IMR-90 (cell line): ENCODE measurements around the gene CABYR. TPM values are rescaled to one million over a fixed set of nuclear protein-coding genes. Genes with fewer than 3 reads are reported as not detected.

Source experiments
- ATAC-seq: fragments of 200-7000 bp; cut with Tn5 transposase; 2 replicates; pipeline ENCODE4 v1.9.1; 2020; ENCODE audit warnings: low read depth, mild to moderate bottlenecking, moderate library complexity
- BruUV-seq: library from RNA; stranded (reverse); fragments of 400-500 nt; replicated peaks from 2 replicates; lab custom pipeline; 2021; lab: Mats Ljungman, UMichigan
- CTCF ChIA-PET: fragments of 300-600 bp; formaldehyde crosslinking; extraction: SDS; loops from one replicate; lab custom pipeline; 2021; ENCODE audit warnings: antibody characterized with exemption; lab: Yijun Ruan, JAX
- POLR2A ChIA-PET: fragments of 300-600 bp; sonication (Branson Sonifier 250); formaldehyde crosslinking; loops from one replicate; lab custom pipeline; 2022; ENCODE audit warnings: antibody characterized with exemption; ENCODE audit not compliant: unreplicated experiment; lab: Charles Lee
- DNase-seq: peaks from one replicate; pipeline ENCODE4 v3.0.0; 2013
- H2AFZ ChIP-seq: replicated peaks from 2 replicates; pipeline ENCODE3; 2013; ENCODE audit warnings: low read length, mild to moderate bottlenecking; ENCODE audit not compliant: poor library complexity
- H2AK5ac ChIP-seq: 2 replicates; pipeline ENCODE4 v1.6.1; 2013; ENCODE audit warnings: low read depth, low read length, inconsistent platforms
- H2AK9ac ChIP-seq: replicated peaks from 2 replicates; pipeline ENCODE3; 2013; ENCODE audit warnings: mild to moderate bottlenecking, low read depth, low read length, moderate library complexity; ENCODE audit not compliant: poor library complexity
- H2BK120ac ChIP-seq: 2 replicates; pipeline ENCODE4 v1.6.1; 2013; ENCODE audit warnings: low read depth, low read length, inconsistent platforms
- H2BK15ac ChIP-seq: 3 replicates; pipeline ENCODE4 v1.6.1; 2013; ENCODE audit warnings: low read depth, low read length, inconsistent platforms
- H2BK20ac ChIP-seq: 2 replicates; pipeline ENCODE4 v1.6.1; 2013; ENCODE audit warnings: low read depth, mild to moderate bottlenecking, inconsistent platforms, low read length, moderate library complexity
- H2BK5ac ChIP-seq: 2 replicates; pipeline ENCODE4 v1.6.1; 2013; ENCODE audit warnings: mild to moderate bottlenecking, low read depth, low read length, inconsistent platforms; ENCODE audit not compliant: poor library complexity, severe bottlenecking
- H3K14ac ChIP-seq: replicated peaks from 2 replicates; pipeline ENCODE4 v1.6.1; 2013; ENCODE audit warnings: low read depth, low read length, inconsistent platforms
- H3K18ac ChIP-seq: 2 replicates; pipeline ENCODE4 v1.6.1; 2013; ENCODE audit warnings: low read depth, low read length, control low read depth
- H3K23ac ChIP-seq: 2 replicates; pipeline ENCODE4 v1.6.1; 2013; ENCODE audit warnings: low read depth, low read length, inconsistent platforms
- H3K27ac ChIP-seq: 2 replicates; pipeline ENCODE4 v1.5.1; 2013; ENCODE audit warnings: mild to moderate bottlenecking, control low read depth, low read length; ENCODE audit not compliant: insufficient read depth
- H3K27me3 ChIP-seq: 2 replicates; pipeline ENCODE4 v1.6.1; 2013; ENCODE audit warnings: low read length; ENCODE audit not compliant: control insufficient read depth, insufficient read depth
- H3K36me3 ChIP-seq: 2 replicates; pipeline ENCODE4 v1.6.1; 2013; ENCODE audit warnings: low read length, mixed read lengths; ENCODE audit not compliant: control insufficient read depth, insufficient read depth
- H3K4ac ChIP-seq: 2 replicates; pipeline ENCODE4 v1.6.1; 2013; ENCODE audit warnings: low read depth, low read length, inconsistent platforms
- H3K4me1 ChIP-seq: 2 replicates; pipeline ENCODE4 v1.6.1; 2013; ENCODE audit warnings: low read length, mixed read lengths; ENCODE audit not compliant: control insufficient read depth, insufficient read depth
- H3K4me2 ChIP-seq: 2 replicates; pipeline ENCODE4 v1.6.1; 2013; ENCODE audit warnings: low read depth, mild to moderate bottlenecking, control low read depth, low read length, moderate library complexity
- H3K4me3 ChIP-seq: 2 replicates; pipeline ENCODE4 v1.5.1; 2013; ENCODE audit warnings: low read depth, mild to moderate bottlenecking, control low read depth, low read length, moderate library complexity; ENCODE audit not compliant: insufficient read depth
- H3K56ac ChIP-seq: 2 replicates; pipeline ENCODE4 v1.6.1; 2013; ENCODE audit warnings: low read length, inconsistent platforms; ENCODE audit not compliant: insufficient read depth; ENCODE audit errors: extremely low read depth
- H3K79me1 ChIP-seq, 2 experiments: 2 replicates each; pipeline ENCODE4 v1.6.1; 2013; ENCODE audit warnings: low read length in 2 of 2, inconsistent platforms in 1 of 2, low read depth in 1 of 2
- H3K9ac ChIP-seq: 2 replicates; pipeline ENCODE4 v1.6.1; 2013; ENCODE audit warnings: low read depth, low read length, control low read depth
- H3K9me1 ChIP-seq: 2 replicates; pipeline ENCODE4 v1.6.1; 2013; ENCODE audit warnings: low read length, inconsistent platforms; ENCODE audit not compliant: insufficient read depth
- H3K9me3 ChIP-seq: 2 replicates; pipeline ENCODE4 v1.6.1; 2013; ENCODE audit warnings: low read length; ENCODE audit not compliant: control insufficient read depth, insufficient read depth
- H4K20me1 ChIP-seq: 2 replicates; pipeline ENCODE4 v1.6.1; 2013; ENCODE audit warnings: low read length, inconsistent platforms; ENCODE audit not compliant: insufficient read depth
- H4K5ac ChIP-seq: 2 replicates; pipeline ENCODE4 v1.6.1; 2013; ENCODE audit warnings: mild to moderate bottlenecking, low read depth, low read length, control low read depth
- H4K8ac ChIP-seq, 2 experiments: 2 replicates each; pipeline ENCODE4 v1.6.1; 2013; ENCODE audit warnings: low read depth in 2 of 2, low read length in 2 of 2, control low read depth in 1 of 2, inconsistent platforms in 1 of 2
- H4K91ac ChIP-seq: 2 replicates; pipeline ENCODE4 v1.6.1; 2013; ENCODE audit warnings: low read depth, low read length, inconsistent platforms; ENCODE audit not compliant: insufficient read depth
- CEBPB ChIP-seq: IDR thresholded peaks from 2 replicates; pipeline ENCODE4 v1.6.1; 2012; ENCODE audit warnings: low read depth, low read length, improper control_type of control experiment
- FOS ChIP-seq: fragments of 150-350 bp; IDR thresholded peaks from 2 replicates; pipeline ENCODE4 v1.6.1; 2016; ENCODE audit warnings: low read depth, low read length
- POLR2A ChIP-seq: IDR thresholded peaks from 2 replicates; pipeline ENCODE4 v1.6.1; 2012; ENCODE audit warnings: mild to moderate bottlenecking, low read depth, low read length
- RAD21 ChIP-seq: IDR thresholded peaks from 2 replicates; pipeline ENCODE4 v1.6.1; 2012; ENCODE audit warnings: low read length, improper control_type of control experiment
- RCOR1 ChIP-seq: IDR thresholded peaks from 2 replicates; pipeline ENCODE4 v1.6.1; 2012; ENCODE audit warnings: mild to moderate bottlenecking, low read length, improper control_type of control experiment; ENCODE audit not compliant: insufficient replicate concordance
- RFX5 ChIP-seq: IDR thresholded peaks from 2 replicates; pipeline ENCODE4 v1.8.0; 2012; ENCODE audit warnings: low read depth, mild to moderate bottlenecking, low read length, moderate library complexity
- WGBS, 2 experiments: methylation state at CpG; one replicate each; pipeline versions ENCODE4 v1.1.5 to v1.1.7; 2013; ENCODE audit warnings: missing lambda C conversion rate in 2 of 2; ENCODE audit not compliant: insufficient read length in 1 of 2; ENCODE audit errors: extremely low coverage in 2 of 2; 5-methylcytosine and 5-hydroxymethylcytosine counted together
- dilution Hi-C: fragments of 300-500 bp; cut with HindIII; formaldehyde crosslinking; loops from one replicate; pipeline ENCODE4 v1.14.3; 2018; ENCODE audit warnings: low sequenced_read_pairs; ENCODE audit not compliant: unreplicated experiment
- in situ Hi-C: fragments of 300-500 bp; cut with MboI; formaldehyde crosslinking; loops from 3 replicates; pipeline ENCODE4 v1.14.3; 2019; ENCODE audit warnings: low sequenced_read_pairs, inconsistent platforms, mixed read lengths
- intact Hi-C: fragments of 100-400 bp; cut with micrococcal nuclease; formaldehyde crosslinking; loops from 2 replicates; pipeline ENCODE4 v1.10.0; 2022
- polyA plus RNA-seq, 3 experiments: library from polyadenylated mRNA; depleted of rRNA; stranded (reverse); fragments of >200 nt; gene quantifications; 2 replicates each; pipeline ENCODE4 v1.2.3, GENCODE V29; 2012; ENCODE audit warnings: low replicate concordance in 1 of 3
- total RNA-seq: library from RNA; depleted of rRNA; stranded (reverse); fragments of >200 nt; gene quantifications from 2 replicates; pipeline ENCODE4 v1.2.3, GENCODE V29; 2012
- TF ChIP-seq, protein P1 (sequence below): fragments of 150-350 bp; IDR thresholded peaks from 2 replicates; pipeline ENCODE4 v1.6.1; 2016; ENCODE audit warnings: low read depth, mild to moderate bottlenecking, low read length, moderate library complexity, borderline replicate concordance
- TF ChIP-seq, protein P2 (sequence below): conservative IDR thresholded peaks from 2 replicates; pipeline ENCODE4 v1.5.1; 2012; ENCODE audit warnings: mild to moderate bottlenecking, low read depth, low read length, improper control_type of control experiment

The CABYR gene
- total and polyA plus RNA-seq, 2 of the 4 experiments (the other 2 are of a cell fraction): 4.1 to 6.2 TPM

DNA sequence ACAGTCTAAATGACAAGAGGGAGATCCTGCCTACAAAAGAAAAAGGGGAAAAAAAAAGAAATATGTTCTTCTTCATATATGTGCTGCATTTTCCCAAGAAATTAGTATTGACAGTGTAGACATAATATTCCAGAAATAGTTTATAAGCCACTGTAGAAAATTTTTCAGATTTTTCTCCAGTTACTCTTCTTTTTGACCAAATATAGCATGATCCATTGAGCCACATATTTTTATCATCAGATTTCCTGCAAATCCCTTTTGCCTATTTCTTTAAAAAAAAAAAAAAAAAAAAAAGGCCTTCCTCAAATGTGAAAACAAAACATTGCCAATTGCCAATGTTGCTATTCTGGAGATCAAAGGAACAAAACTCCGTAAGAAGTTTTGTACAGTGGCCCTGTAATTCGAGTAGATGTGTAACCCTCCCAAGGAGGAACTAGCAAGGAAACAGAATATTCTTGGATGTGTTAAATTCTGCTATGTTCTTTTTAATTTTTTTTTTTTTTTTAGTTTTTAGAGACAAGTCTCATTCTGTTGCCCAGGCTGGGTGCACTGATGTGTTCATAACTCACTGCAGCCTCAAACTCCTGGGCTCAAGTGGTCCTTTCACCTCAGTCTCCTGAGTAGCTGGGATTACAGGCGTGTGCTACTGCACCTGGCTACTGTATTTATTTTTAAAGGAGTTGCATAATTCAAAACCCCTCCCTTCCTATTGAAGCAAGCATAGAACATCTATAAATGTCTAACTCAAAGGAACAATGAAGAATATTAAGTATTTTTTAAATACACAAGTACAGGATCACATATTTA lies 12.5 kb upstream of the CABYR start (continued):
- no peak for TF ChIP-seq RFX5
- no peak for TF ChIP-seq CEBPB

DNA sequence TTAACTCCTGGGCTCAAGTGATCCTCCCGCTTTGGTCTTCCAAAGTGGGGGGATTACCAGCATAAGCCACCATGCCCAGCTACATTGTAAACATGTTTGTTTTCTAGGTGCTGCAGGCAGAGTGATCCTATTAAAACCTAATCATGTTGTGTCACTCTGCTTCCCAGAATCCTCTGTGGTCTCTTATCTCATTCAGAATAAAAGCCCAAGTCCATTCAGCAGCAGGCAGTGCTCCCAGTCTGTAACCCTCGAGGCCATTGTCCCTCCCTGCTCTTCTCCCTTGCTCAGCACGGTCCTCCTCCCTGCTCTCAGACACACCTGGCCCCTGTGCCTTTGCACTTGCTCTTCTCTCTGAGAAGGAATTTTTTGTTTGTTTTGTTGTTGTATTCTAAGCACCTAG lies 11.1 kb upstream of the CABYR start:
- Histone ChIP-seq H3K9ac (no peak overlapping the region), H3K4me1 (peaks cover 6% of the 10 kb centered on the region), H3K56ac (no peak overlapping the region), H3K9me3 (no peaks in the 10 kb centered on the region), H2BK5ac (no peak overlapping the region), H3K4ac (no peak overlapping the region), H2AFZ (no peak overlapping the region), H3K14ac (no peak overlapping the region; the same call in 1 of the 2 replicates), H3K4me2 (no peak overlapping the region), H4K5ac (no peak overlapping the region), H3K36me3 (peaks cover 22% of the 10 kb centered on the region), H4K20me1 (no peaks in the 10 kb centered on the region), H3K9me1 (peaks cover 5% of the 10 kb centered on the region; the same call in 1 of the 2 replicates), H3K18ac (no peak overlapping the region), H2BK15ac (no peak overlapping the region), H3K79me1 (no peaks in the 10 kb centered on the region), H3K4me3 (no peak overlapping the region), H4K91ac (no peak overlapping the region), H3K23ac (no peak overlapping the region), H2AK9ac (no peak overlapping the region), H3K27me3 (no peaks in the 10 kb centered on the region), H2BK120ac (no peak overlapping the region), H2AK5ac (no peak overlapping the region), H3K27ac (no peak overlapping the region), H2BK20ac (no peak overlapping the region), H4K8ac (no peak overlapping the region)
- BruUV-seq: no TSS peak
- intact Hi-C loops (no loop called here), dilution Hi-C loops (no loop called here), in situ Hi-C loops (loop anchor here (10.0 kb wide), 1 partner anchor 303 kb away; no protein-coding TSS in a partner anchor)
- POLR2A ChIA-PET: no interaction called here
- CTCF ChIA-PET: no interaction called here
- TF ChIP-seq, protein P1, sequence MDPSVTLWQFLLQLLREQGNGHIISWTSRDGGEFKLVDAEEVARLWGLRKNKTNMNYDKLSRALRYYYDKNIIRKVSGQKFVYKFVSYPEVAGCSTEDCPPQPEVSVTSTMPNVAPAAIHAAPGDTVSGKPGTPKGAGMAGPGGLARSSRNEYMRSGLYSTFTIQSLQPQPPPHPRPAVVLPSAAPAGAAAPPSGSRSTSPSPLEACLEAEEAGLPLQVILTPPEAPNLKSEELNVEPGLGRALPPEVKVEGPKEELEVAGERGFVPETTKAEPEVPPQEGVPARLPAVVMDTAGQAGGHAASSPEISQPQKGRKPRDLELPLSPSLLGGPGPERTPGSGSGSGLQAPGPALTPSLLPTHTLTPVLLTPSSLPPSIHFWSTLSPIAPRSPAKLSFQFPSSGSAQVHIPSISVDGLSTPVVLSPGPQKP: no peak
- TF ChIP-seq RAD21 (no peak), RCOR1 (no peak), POLR2A (no peak), FOS (no peak), RFX5 (no peak)
- TF ChIP-seq, protein P2, sequence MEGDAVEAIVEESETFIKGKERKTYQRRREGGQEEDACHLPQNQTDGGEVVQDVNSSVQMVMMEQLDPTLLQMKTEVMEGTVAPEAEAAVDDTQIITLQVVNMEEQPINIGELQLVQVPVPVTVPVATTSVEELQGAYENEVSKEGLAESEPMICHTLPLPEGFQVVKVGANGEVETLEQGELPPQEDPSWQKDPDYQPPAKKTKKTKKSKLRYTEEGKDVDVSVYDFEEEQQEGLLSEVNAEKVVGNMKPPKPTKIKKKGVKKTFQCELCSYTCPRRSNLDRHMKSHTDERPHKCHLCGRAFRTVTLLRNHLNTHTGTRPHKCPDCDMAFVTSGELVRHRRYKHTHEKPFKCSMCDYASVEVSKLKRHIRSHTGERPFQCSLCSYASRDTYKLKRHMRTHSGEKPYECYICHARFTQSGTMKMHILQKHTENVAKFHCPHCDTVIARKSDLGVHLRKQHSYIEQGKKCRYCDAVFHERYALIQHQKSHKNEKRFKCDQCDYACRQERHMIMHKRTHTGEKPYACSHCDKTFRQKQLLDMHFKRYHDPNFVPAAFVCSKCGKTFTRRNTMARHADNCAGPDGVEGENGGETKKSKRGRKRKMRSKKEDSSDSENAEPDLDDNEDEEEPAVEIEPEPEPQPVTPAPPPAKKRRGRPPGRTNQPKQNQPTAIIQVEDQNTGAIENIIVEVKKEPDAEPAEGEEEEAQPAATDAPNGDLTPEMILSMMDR: no peak
- no CpG with 5 or more reads among the region's 3 CpGs for WGBS, 2 experiments
- DNase-seq: no peak
- ATAC-seq: no peak
